ENCODE measurements around the gene GAB2.

DNA sequence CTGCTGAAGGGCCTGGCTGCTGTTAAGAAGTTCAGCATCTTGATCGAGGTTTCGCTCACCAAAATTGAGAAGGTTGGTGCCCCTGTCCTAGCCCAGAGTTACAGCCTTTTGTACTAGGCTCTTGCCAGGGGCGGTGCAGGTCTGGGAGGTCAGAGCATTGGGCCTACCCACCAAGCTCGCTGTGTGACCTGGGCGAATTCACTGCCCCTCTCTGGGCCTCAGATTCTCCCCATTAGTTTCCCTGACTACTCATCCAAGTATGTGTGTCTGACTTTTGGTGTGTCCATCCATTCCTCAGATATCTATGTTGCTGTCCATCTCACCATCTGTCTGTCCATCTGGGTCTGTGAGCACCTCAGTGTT is 218.0 kb downstream of the GAB2 start:
- TF ChIP-seq, protein P1, sequence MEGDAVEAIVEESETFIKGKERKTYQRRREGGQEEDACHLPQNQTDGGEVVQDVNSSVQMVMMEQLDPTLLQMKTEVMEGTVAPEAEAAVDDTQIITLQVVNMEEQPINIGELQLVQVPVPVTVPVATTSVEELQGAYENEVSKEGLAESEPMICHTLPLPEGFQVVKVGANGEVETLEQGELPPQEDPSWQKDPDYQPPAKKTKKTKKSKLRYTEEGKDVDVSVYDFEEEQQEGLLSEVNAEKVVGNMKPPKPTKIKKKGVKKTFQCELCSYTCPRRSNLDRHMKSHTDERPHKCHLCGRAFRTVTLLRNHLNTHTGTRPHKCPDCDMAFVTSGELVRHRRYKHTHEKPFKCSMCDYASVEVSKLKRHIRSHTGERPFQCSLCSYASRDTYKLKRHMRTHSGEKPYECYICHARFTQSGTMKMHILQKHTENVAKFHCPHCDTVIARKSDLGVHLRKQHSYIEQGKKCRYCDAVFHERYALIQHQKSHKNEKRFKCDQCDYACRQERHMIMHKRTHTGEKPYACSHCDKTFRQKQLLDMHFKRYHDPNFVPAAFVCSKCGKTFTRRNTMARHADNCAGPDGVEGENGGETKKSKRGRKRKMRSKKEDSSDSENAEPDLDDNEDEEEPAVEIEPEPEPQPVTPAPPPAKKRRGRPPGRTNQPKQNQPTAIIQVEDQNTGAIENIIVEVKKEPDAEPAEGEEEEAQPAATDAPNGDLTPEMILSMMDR (IDR thresholded peaks at IDR 0.05; ENCODE audit: borderline replicate concordance, extremely low read depth, low read length, poor library complexity, severe bottlenecking): no peak
- TF ChIP-seq EZH2 (IDR thresholded peaks at IDR 0.05; ENCODE audit: borderline replicate concordance, low read depth, low read length, severe bottlenecking): no peak

Data from DND-41 (cell line).